HG02981 (cell line): ENCODE measurements around the gene VPS35.
A peak's percentile ranks its signal among the peaks of the same experiment; 100 is the strongest.
"Not testable (repeated sequence)": the region's sequence is repeated elsewhere in the genome, so short reads cannot be mapped to it uniquely, and the experiment has no call there.

ENCODE experiments used
- ATAC-seq: cut with Tn5 transposase; IDR thresholded peaks from one replicate; pipeline ENCODE4 v1.9.1; 2021; ENCODE audit warnings: mild to moderate bottlenecking, moderate library complexity; ENCODE audit not compliant: unreplicated experiment

Gene VPS35

DNA sequence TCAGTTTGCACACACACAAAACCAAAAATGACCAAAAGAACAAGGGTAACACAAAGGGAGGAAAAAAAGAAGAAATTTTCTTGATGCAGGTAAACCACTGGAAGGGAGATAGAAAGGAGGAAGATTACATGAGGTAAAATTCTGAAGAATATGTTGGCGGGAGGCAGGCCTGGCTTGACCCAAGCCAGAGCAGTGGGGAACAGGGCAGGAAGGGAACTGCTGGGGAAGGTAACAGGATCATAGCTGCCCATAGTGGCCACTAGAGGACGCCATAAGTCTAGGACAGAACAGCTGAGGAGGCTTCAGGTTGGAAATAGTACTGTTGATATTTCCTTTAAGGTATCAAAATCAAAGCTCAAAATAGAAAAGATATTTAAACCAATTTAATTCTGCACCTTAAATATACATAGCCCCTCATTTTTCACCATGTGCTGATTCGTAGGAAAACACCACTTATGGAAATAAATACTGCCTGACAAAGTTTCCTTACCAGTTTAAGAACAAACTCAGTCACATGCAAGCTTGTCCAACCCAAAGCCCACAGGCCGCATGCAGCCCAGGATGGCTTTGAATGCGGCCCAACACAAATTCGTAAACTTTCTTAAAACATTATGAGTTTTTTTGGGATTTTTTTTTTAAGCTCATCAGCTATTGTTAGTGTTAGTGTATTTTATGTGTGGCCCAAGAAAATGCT, 15.5 kb downstream of the VPS35 start:
- ATAC-seq = peak; percentile 78

DNA sequence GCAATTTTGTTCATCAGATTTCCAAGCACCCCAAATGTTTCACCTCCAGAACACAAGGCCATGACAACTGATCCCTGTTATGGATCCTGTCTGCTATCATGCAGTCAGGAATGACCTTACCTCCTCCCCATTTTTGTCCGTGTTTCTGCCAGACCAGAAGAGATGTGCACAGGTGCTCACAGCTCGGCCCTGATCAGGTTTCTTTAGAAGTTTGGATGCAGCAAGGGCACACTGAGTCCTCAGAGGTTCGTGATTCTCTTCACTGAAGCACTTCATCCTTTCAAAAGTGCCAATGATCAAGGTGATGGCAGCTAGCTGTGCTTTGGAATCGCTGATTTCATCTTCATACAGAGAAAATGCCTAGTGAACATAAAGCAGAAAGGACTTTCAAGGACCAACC, 26.9 kb downstream of the VPS35 start:
- no peak for ATAC-seq

GRCh38 chr16:46658925-46659324, 30.1 kb downstream of the VPS35 start:
- peak; percentile 94 for ATAC-seq

DNA sequence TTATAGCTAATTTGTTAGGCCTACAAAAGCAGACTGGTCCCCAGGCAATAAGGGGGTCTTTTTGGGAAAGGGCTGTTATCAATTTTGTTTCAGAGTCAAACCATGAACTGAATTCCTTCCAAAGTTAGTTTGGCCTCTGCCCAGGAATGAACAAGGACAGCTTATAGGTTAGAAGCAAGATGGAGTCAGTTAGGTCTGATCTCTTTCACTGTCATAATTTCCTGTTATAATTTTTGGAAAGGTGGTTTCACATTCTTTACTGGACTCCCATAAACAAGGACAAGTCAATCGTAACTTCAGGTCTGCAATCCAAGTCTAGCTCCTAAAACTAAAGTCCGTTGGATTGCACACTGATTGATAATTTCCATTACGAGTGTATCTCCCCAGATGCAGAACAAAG, 37.7 kb downstream of the VPS35 start:
- ATAC-seq = no peak

GRCh38 chr16:46650254-46650623, 38.7 kb downstream of the VPS35 start:
- no peak for ATAC-seq

- no peak for ATAC-seq
Measured at GRCh38 chr16:46649588-46650253, 39.3 kb downstream of the VPS35 start.

DNA sequence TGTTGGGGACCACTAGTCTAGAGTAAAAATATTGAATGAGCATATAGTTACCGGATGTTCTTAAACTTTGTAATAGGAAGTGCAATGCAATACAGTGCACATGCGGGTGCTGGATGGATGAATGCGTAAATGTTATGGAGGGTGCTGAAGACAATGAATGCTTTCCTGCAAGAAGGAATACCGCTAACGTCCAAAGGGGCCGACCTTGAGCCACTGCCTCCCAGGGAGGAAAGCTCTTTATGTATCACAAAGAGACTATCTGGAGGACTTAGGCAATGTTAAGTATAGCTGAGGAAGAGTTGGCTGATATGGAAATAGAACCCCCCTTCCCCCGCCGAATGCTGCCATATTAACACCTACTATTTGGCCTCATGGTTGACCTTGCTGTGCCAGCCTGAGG, 40.3 kb downstream of the VPS35 start:
- no peak for ATAC-seq

DNA sequence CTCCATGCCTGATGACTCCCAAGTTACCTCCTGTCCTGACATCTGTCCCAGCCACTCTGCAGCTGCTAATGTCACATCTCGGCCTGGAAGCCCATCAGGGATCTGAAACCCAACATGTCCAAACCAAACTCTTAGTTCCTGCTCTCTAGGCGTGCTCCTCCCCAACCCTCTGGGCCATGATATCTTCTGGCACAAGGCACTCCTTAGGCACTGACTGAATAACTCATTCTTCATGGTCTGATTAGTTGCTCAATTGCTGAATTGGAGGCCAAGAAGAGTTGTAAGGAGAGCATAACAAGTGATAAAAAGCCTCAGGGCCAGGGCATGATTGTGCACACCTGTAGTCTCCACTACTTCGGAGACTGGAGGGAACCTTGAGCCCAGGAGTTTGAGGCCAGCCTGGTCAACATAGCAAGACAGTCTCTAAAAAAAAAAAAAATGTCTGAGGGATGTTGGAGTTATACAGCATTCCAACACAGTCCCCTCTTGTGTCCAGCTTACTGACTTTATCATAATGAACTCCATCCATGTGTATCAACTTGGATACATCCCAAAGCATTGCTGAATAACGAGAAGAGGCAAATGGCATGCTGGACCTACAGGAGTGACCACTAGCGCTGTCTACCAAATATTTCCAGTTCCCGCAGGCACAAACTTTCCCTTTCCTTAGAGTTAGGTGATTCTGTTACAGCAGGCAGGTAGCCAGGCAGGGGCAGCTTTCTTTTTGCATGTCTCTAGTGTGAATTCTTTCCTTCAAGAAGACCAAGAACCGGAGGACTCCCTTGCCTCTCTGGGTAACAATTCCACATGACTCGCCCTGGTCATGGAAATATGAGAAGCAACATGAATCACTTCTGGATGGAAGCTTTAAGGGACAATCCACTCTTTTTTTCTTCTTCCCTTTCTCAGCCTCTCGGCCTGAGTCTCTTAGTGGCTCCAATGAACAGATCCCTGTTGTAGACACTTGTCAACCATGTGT, 49.7 kb downstream of the VPS35 start:
- no peak for ATAC-seq

GRCh38 chr16:46632778-46633733, 55.9 kb downstream of the VPS35 start:
- ATAC-seq = no peak

DNA sequence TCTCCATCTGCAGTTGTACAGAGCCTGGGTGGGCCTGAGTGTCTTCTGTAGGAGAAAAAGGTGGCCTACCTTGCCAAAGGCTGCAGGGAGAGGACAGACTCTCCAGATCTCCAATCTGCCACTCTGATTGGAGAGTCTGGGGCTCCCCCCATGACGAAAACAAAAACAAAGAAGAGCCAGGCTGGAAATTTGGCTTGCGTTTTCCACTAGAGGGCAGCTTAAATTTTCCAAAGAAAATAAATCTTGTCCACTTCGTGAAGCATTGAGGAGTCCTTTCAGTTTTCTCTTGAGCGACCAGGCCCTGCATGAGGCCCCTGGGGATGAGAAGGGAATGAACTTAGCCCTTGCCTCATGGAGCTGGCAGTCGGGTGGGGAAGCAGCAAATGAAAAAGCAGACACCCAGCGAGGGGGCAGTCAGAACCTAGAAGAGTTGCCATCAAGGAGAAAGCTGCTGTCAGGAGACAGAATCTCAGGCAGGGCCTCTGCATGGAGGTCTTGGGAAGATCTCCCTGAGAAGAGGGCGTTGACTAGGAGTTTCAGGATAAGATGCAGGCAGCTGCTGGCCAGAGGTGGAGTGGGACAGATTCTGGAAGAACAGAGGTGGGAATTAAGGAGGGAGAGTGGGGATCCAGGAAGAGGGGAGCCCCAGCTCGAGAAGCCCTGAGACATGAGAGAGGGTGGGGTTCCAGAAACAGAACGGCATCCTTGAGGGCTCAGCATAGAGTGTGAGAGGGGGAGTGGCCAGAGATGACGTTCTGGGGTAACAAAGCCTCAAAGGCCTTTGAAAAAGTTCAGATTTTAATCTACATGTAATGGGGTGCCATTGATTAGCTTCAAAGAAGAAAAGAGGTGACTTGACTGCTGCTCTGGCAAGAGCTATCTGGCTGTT, 59.4 kb downstream of the VPS35 start:
- no peak for ATAC-seq

DNA sequence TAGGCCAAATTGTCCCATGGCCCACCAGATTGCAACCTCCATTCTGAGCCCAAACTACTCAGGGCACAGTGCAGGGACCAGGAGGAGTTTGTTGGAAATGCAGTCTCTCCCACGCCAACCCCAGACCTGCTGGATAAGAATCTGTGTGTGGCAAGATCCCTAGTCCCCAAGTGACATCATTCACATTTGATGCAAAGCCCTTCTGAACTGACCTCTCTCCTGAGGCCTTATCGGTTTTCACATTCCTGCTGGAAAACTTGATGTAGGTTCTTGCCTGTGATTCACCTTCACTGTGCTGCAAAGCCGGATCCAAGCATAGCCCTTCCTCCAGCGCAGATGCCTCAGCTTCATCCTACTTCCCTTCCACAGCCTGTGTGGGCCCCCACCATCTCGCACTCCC, 61.2 kb downstream of the VPS35 start:
- ATAC-seq = no peak

DNA sequence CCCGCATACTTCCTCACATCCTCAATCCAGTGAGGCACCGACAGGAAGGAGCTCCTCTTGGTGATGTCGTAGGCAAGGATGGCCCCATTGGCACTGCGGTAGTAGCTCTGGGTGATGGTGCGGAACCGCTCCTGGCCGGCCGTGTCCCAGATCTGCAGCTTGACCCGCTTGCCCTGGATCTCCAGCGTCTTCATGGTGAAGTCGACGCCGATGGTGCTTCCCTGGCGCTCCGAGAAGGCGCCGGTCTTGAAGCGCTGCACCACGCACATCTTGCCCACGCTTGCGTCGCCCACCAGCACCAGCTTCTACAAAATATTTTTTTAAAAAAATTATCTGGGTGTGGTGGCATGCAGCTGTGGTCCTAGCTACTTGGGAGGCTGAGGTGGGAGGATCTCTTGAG, 62.3 kb downstream of the VPS35 start:
- ATAC-seq = not testable (repeated sequence)

- ATAC-seq = not testable (repeated sequence)
Measured at GRCh38 chr16:46624862-46625261, 64.1 kb downstream of the VPS35 start.

GRCh38 chr16:46623707-46624106, 65.3 kb downstream of the VPS35 start:
- ATAC-seq = not testable (repeated sequence)

DNA sequence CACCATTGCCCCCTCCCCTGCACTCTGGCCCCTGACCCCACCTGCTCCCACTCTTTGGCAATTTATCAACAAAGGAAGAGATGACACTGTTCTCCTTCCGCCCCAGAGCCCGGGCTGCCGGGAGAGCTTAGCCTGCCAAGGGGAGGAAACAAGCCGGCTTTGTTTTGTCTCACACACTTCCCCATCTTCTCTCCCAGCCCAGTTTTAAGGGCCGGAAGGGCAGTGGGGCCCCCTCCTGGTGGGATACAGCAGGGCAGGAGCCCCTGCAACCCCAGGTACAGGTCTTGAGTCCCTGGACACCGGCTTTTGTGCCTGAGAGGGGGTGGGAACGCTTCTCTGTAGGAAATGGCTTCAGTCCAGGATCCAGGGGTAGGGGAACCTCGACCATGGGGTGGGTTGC, 65.7 kb downstream of the VPS35 start:
- ATAC-seq = not testable (repeated sequence)

GRCh38 chr16:46621934-46622676, 66.9 kb downstream of the VPS35 start:
- ATAC-seq = no peak

DNA sequence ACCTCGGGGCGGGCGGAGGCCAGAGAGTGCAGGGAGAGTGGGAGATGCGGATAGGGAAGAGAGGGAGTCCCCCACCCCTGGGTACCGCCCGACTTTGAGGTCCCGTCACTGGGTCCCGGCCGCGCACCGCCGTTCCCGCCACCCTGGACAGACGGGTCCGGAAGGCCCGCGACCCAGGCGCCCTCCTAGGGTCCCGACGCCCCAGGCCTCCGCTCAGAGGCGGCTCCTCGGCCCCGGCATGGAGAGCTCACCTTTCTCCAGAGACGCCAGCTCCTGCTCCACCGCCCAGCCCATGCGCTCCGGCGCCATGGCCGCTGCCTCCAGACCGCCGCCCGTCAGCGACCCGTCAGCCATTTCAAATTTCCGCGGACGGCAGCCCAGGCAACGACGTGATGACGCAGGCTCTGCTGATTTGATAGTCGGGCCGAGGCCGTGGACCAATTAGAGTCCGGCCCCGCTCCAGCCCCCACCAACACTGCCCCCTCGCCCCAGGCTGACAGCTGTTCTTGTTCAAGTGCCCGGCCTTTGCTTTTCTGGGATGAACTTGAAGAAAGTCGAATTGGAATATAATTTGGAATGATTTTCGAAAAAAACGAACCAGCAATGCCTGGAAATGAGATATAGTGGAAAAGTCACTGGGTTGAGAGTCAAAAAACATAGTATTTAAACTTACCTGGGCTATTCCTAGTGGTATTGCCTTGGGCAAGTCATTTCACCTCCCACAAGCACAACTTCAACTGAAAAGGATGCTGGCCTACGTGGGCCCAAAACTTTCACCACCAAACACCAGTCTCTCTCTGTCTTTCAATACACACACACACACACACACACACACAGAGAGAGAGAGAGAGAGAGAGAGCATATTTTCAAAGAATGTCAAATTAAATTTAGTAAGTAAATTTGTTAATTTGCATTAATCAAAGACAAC, 67.7 kb downstream of the VPS35 start, which contains the start of gene SHCBP1:
SHCBP1 (minus strand) TSS at position 374 of the 928 bp plus-strand sequence; CDS start at position 354, 20 bp downstream.
- ATAC-seq = peak; percentile 92
